GM21723 (cell line): Measurements from ENCODE around the gene HEXB.

Experiments
- ATAC-seq: cut with Tn5 transposase; IDR thresholded peaks from one replicate; pipeline ENCODE4 v1.9.1; 2021; ENCODE audit warnings: mild to moderate bottlenecking, moderate library complexity; ENCODE audit not compliant: unreplicated experiment

The HEXB gene

GRCh38 chr5:74684900-74685851 lies at the start of gene HEXB:
HEXB (plus strand) TSS chr5:74685233; CDS start chr5:74685261, 28 bp downstream.
- ATAC-seq = peak; percentile 83

GRCh38 chr5:74636149-74636548 lies 48.9 kb upstream of the HEXB start:
- ATAC-seq = no peak

GRCh38 chr5:74636552-74636951 lies 48.5 kb upstream of the HEXB start:
- ATAC-seq = no peak

- ATAC-seq = no peak
These were observed 46.5 kb upstream of the HEXB start for GRCh38 chr5:74638544-74638969.

GRCh38 chr5:74638970-74639806 lies 45.8 kb upstream of the HEXB start:
- peak; percentile 39 for ATAC-seq

- peak; percentile 31 for ATAC-seq
These were observed 45.1 kb upstream of the HEXB start for GRCh38 chr5:74639807-74640449.

GRCh38 chr5:74640450-74640953 lies 44.5 kb upstream of the HEXB start, which contains the start of gene ENC1:
ENC1 (minus strand) TSS chr5:74640728; CDS start chr5:74636485, 4,243 bp downstream.
- peak; percentile 73 for ATAC-seq

- peak; percentile 22 for ATAC-seq
These were observed 43.9 kb upstream of the HEXB start for GRCh38 chr5:74640954-74641734.

- no peak for ATAC-seq
These were observed 43.1 kb upstream of the HEXB start for GRCh38 chr5:74641735-74642542.

GRCh38 chr5:74642543-74642863 lies 42.5 kb upstream of the HEXB start:
- no peak for ATAC-seq

- no peak for ATAC-seq
These were observed 41.9 kb upstream of the HEXB start for GRCh38 chr5:74643111-74643562.

- ATAC-seq = no peak
These were observed 37.9 kb upstream of the HEXB start for GRCh38 chr5:74647096-74647495.

GRCh38 chr5:74648835-74649293 lies 36.2 kb upstream of the HEXB start:
- ATAC-seq = peak; percentile 59

- no peak for ATAC-seq
These were observed 35.5 kb upstream of the HEXB start for GRCh38 chr5:74649421-74649973.

GRCh38 chr5:74651710-74652109 lies 33.3 kb upstream of the HEXB start:
- ATAC-seq = no peak

- ATAC-seq = no peak
These were observed 32.5 kb upstream of the HEXB start for GRCh38 chr5:74652576-74652975.

GRCh38 chr5:74653991-74654390 lies 31.0 kb upstream of the HEXB start:
- no peak for ATAC-seq

GRCh38 chr5:74655206-74655605 lies 29.8 kb upstream of the HEXB start:
- ATAC-seq = no peak

- ATAC-seq = no peak
These were observed 29.3 kb upstream of the HEXB start for GRCh38 chr5:74655716-74656115.
